Dedifferentiated amniotic fluid mesenchymal stem cell (primary cell): ENCODE data around the gene CCDC57.
A peak's percentile ranks its signal among the peaks of the same experiment; 100 is the strongest.
"Not testable (repeated sequence)": the region's sequence is repeated elsewhere in the genome, so short reads cannot be mapped to it uniquely, and the experiment has no call there.

Experiments used
- DNase-seq: peaks from one replicate; pipeline ENCODE4 v3.0.0-alpha.2; 2016; ENCODE audit errors: extremely low spot score

CCDC57 gene

GRCh38 chr17:82154881-82155331, 57.7 kb downstream of the CCDC57 start:
- no peak for DNase-seq

GRCh38 chr17:82153745-82154375, 58.8 kb downstream of the CCDC57 start:
- peak; percentile 46 for DNase-seq

- DNase-seq = no peak
Observed at GRCh38 chr17:82153295-82153691, 59.3 kb downstream of the CCDC57 start.

- DNase-seq = no peak
Observed at GRCh38 chr17:82152556-82153294, 59.9 kb downstream of the CCDC57 start.

GRCh38 chr17:82152114-82152513, 60.5 kb downstream of the CCDC57 start:
- no peak for DNase-seq

GRCh38 chr17:82151106-82151957, 61.3 kb downstream of the CCDC57 start:
- no peak for DNase-seq

- DNase-seq = no peak
Observed at GRCh38 chr17:82149401-82150099, 63.1 kb downstream of the CCDC57 start.

GRCh38 chr17:82148997-82149396, 63.6 kb downstream of the CCDC57 start:
- no peak for DNase-seq

- no peak for DNase-seq
Observed at GRCh38 chr17:82148011-82148410, 64.6 kb downstream of the CCDC57 start.

GRCh38 chr17:82146663-82147654, 65.7 kb downstream of the CCDC57 start:
- no peak for DNase-seq

- DNase-seq = no peak
Observed at GRCh38 chr17:82145550-82146155, 67.0 kb downstream of the CCDC57 start.

GRCh38 chr17:82143333-82143732, 69.3 kb downstream of the CCDC57 start:
- no peak for DNase-seq

GRCh38 chr17:82139961-82140360, 72.7 kb downstream of the CCDC57 start:
- not testable (repeated sequence) for DNase-seq

- no peak for DNase-seq
Observed at GRCh38 chr17:82138511-82138992, 74.1 kb downstream of the CCDC57 start.

- no peak for DNase-seq
Observed at GRCh38 chr17:82134101-82134500, 78.5 kb downstream of the CCDC57 start.

GRCh38 chr17:82133166-82133953, 79.3 kb downstream of the CCDC57 start:
- peak; percentile 51 for DNase-seq

- DNase-seq = no peak
Observed at GRCh38 chr17:82129095-82129494, 83.5 kb downstream of the CCDC57 start.

- DNase-seq = no peak
Observed at GRCh38 chr17:82128287-82128686, 84.4 kb downstream of the CCDC57 start.

GRCh38 chr17:82127704-82128103, 84.9 kb downstream of the CCDC57 start:
- no peak for DNase-seq
